GM18498 (cell line): ENCODE results near the gene TRAPPC8.

Source experiments
- ATAC-seq: cut with Tn5 transposase; IDR thresholded peaks from one replicate; pipeline ENCODE4 v1.9.1; 2021; ENCODE audit warnings: mild to moderate bottlenecking, moderate library complexity; ENCODE audit not compliant: unreplicated experiment

The TRAPPC8 gene

DNA sequence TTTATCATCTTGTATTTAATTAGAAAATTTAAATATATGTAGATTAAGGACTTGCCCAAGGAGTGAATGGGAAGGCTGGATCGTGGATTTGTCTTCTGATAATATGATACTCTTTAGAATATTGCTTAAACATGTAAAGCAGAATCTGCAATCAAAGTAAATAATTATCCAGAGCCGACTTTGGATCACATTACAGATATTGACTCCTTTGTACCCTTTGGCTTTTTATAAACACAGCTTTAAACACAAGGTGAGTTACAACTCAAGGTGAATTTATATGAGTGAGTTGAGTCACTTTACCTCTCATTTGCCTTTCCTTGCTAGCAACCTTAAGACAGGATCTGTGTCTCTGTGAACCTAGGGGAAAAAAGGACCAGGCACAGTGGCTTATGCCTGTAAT is 144.5 kb downstream of the TRAPPC8 start:
- no peak for ATAC-seq

DNA sequence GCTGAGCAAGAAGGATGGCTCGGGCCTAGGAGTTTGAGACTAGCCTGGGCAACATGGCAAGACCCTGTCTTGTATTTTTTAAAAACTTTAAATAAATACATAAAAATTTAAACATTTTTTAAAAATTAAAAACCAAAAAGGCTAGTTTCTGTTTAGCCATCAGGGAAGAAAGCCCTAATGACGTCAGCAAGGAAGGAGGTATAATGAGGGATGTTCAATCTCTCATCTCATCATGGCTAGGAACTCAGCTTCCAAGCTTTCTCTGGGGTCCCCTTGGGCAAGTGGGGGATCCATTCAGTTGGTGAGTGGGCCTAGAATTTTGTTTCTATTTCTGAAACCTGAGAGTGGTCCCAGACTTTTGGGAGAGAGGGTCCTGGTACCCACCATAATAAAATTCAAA is 147.2 kb downstream of the TRAPPC8 start:
- no peak for ATAC-seq

DNA sequence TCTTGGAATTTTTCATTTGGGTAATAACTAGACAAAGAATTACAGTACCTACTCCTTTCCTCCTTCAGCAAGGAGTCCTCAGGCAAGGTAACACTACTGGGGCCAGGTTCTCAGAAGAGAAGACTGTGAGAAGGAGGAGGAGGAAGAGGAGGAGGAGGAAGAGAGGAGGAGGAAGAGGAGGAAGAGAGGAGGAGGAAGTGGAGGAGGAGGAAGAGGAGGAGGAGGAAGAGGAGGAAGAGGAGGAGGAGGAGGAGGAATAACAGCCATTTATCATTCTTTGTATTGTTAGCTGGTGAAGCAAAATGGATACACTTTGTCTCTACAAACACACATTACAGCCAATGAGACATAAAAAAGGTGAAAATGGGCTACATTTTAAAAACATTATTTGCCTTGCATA is 149.4 kb downstream of the TRAPPC8 start:
- ATAC-seq: no peak

DNA sequence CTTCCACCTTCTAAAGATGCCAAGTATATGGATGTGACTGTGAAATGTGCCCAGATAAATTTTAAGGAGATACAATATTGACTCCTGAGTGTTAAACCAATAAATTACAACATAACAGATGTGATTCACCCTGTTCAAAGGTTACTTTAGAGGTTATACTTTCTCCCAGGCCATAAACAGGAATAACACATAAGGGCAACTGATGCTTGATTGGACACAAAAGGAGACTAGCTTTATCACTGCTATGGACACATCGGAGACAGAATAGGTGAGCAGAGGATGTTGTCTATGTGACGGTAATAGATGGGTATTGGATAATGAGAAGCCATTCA is 150.4 kb downstream of the TRAPPC8 start:
- ATAC-seq: no peak

DNA sequence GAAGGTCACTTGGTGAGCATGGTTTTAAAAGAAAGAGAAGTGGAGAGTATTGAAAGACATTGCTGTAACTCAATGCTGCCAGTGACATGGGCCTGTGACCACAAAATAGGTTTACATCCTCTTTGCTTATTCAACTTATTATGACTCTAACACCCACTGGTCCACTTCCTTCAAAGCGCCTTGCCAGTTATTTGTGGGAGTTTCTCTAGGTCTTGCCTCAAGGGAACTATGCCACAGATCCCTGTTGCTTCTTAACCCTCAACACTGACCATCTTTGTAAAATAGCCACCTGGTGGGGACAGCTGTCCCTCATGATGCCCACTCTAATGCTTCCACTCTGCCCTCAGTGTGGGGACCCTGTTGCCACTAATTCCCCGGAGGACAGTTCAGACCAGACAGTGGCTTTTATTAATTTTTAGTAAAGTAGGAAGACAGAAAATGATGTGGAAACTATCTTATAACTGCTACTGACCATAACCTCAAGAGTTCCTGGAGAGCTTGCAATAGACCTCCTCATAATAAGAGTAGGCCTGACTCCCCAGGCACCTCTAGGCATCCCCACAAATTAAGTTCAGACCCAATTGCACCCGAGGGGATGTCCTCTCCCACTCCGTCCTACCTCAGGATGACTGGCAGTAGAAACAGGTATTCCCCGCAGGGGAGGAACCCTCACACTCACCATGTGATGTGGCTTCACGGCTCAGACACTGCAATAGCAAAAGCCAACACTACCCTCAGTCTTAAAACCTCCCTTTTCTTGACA is 150.9 kb downstream of the TRAPPC8 start:
- peak; percentile 97 for ATAC-seq

DNA sequence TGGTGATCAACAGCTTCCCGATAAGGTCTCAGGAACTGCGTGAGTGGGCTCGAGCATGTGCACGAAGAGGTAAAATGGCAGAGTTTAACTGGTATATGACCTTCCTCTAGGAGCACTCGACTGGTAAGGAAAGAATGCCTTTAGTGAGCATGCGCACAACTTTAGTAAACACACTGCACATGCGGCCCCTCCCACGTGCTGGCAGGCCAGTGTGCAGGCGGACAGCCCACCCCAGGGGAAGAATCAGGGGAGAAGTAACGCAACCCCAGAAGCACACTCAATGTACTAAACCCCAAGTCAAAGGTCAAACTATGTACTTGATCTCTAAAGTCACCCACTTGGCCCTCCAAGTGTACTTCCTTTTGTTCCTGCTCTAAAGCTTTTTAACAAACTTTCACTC is 153.5 kb downstream of the TRAPPC8 start:
- no peak for ATAC-seq

DNA sequence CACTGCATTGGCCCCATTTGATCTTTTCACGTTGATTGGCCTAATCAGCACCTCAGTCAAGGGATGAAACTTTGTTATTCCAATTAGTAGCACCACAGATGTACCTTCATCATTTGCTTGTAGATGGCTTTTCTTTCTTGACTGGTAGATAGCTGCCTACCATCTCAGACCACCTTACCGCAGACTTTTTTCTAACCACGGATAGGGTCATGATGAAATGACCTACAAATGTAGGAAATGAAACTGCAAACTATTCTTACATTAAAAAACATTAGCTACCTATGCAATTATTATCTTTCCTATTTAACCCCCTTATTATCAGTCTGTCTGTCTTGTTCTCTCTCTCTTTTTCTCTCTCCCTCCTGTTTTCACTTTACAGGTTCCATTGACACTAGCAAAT is 159.9 kb downstream of the TRAPPC8 start:
- ATAC-seq: no peak
